Natural killer cell (primary cell): Measurements from ENCODE around the gene SYNGR4. TPM values are rescaled to one million over a fixed set of nuclear protein-coding genes. Genes with fewer than 3 reads are reported as not detected.

Experiments
- ATAC-seq, 3 donors: fragments of 150-1000 bp in 2 of 3; fragments of 200-7000 bp in 1 of 3; cut with Tn5 transposase; 1 replicate in 1 of 3; 2 replicates in 2 of 3; pipeline ENCODE4 v1.10.0; 2021; ENCODE audit warnings: mild to moderate bottlenecking in 2 of 3, moderate library complexity in 2 of 3
- DNase-seq, 2 donors: peaks; one replicate each; pipeline versions ENCODE4 v3.0.0 to v3.0.0-alpha.2; 2013 to 2021; ENCODE audit warnings: mixed read lengths in 1 of 2
- H3K27ac ChIP-seq: one replicate; pipeline ENCODE4 v1.5.1; 2013; ENCODE audit warnings: mild to moderate bottlenecking, low read length
- H3K27me3 ChIP-seq: one replicate; pipeline ENCODE4 v1.6.1; 2013; ENCODE audit warnings: low read length; ENCODE audit not compliant: control insufficient read depth, insufficient read depth
- H3K36me3 ChIP-seq: one replicate; pipeline ENCODE4 v1.6.1; 2013; ENCODE audit warnings: low read length; ENCODE audit not compliant: control insufficient read depth, insufficient read depth
- H3K4me1 ChIP-seq: one replicate; pipeline ENCODE4 v1.6.1; 2013; ENCODE audit warnings: low read length; ENCODE audit not compliant: control insufficient read depth, insufficient read depth
- H3K4me3 ChIP-seq: one replicate; pipeline ENCODE4 v1.5.1; 2013; ENCODE audit warnings: low read length
- H3K9me3 ChIP-seq: one replicate; pipeline ENCODE4 v1.6.1; 2013; ENCODE audit warnings: low read length; ENCODE audit not compliant: control insufficient read depth, insufficient read depth
- H3K27ac Mint-ChIP-seq, 2 donors: one replicate each; pipeline ENCODE4 v1.8.0; 2022; ENCODE audit warnings: mild to moderate bottlenecking in 2 of 2, mixed read lengths in 2 of 2, moderate library complexity in 1 of 2
- H3K27me3 Mint-ChIP-seq, 2 donors: one replicate each; pipeline ENCODE4 v1.8.0; 2022; ENCODE audit warnings: low read depth in 2 of 2, mixed read lengths in 2 of 2
- H3K36me3 Mint-ChIP-seq: one replicate; pipeline ENCODE4 v1.8.0; 2022; ENCODE audit warnings: mixed read lengths
- H3K4me1 Mint-ChIP-seq, 2 donors: one replicate each; pipeline ENCODE4 v1.8.0; 2022; ENCODE audit warnings: mixed read lengths in 2 of 2
- H3K4me3 Mint-ChIP-seq: one replicate; pipeline ENCODE4 v1.8.0; 2022; ENCODE audit warnings: mild to moderate bottlenecking, moderate library complexity, mixed read lengths
- H3K9me3 Mint-ChIP-seq, 2 donors: one replicate each; pipeline ENCODE4 v1.8.0; 2022; ENCODE audit warnings: mixed read lengths in 2 of 2
- WGBS: methylation state at CpG from one replicate; pipeline ENCODE4 v1.1.7; 2013; ENCODE audit warnings: missing lambda C conversion rate; ENCODE audit not compliant: insufficient coverage; 5-methylcytosine and 5-hydroxymethylcytosine counted together
- intact Hi-C: fragments of 100-400 bp; cut with micrococcal nuclease; formaldehyde crosslinking; loops from one replicate; pipeline ENCODE4 v1.14.2; 2022
- total RNA-seq, 4 donors: library from RNA; stranded (reverse); fragments of 120-200 nt in 1 of 4; gene quantifications; one replicate each; pipeline versions ENCODE4 v1.2.3 to v1.2.4, GENCODE V29; 2013 to 2022
- TF ChIP-seq, protein P1 (sequence below): fragments of 200-600 bp; IDR thresholded peaks from one replicate; pipeline ENCODE4 v1.8.0; 2022; ENCODE audit warnings: antibody characterized with exemption

SYNGR4 gene
- total RNA-seq, 3 donors from 2014 or later (not counting 1 experiment from before 2014, with no cell fraction given), result not detected

DNA sequence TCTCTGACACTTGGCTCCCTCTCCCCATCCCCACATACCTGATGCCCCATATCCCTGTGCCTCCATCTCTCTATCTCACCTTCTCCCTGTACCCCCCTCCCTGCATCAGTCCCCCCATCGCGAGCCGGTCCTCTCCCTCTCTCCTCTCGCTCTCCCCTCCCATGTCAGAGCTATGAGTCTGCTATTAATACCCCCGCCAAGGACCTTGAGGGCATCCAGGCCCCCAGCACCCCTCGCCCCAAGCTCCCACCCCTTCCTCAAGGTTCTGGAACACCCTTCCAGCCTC, 30.9 kb downstream of the SYNGR4 start:
- TF ChIP-seq, protein P1, sequence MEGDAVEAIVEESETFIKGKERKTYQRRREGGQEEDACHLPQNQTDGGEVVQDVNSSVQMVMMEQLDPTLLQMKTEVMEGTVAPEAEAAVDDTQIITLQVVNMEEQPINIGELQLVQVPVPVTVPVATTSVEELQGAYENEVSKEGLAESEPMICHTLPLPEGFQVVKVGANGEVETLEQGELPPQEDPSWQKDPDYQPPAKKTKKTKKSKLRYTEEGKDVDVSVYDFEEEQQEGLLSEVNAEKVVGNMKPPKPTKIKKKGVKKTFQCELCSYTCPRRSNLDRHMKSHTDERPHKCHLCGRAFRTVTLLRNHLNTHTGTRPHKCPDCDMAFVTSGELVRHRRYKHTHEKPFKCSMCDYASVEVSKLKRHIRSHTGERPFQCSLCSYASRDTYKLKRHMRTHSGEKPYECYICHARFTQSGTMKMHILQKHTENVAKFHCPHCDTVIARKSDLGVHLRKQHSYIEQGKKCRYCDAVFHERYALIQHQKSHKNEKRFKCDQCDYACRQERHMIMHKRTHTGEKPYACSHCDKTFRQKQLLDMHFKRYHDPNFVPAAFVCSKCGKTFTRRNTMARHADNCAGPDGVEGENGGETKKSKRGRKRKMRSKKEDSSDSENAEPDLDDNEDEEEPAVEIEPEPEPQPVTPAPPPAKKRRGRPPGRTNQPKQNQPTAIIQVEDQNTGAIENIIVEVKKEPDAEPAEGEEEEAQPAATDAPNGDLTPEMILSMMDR, result no peak
- Histone ChIP-seq H3K4me1 (peaks cover 71% of the 10 kb centered on the region), H3K36me3 (no peaks in the 10 kb centered on the region), H3K4me3 (no peak overlapping the region), H3K9me3 (no peaks in the 10 kb centered on the region), H3K27ac (no peak overlapping the region), H3K27me3 (peaks cover 37% of the 10 kb centered on the region)
- ATAC-seq (no peak), DNase-seq (peak in 1 of 2 donors; percentile 23)
- H3K4me1 Mint-ChIP-seq, result peaks cover 31 to 71% of the 10 kb centered on the region in 2 donors
- H3K27me3 Mint-ChIP-seq, result peaks cover 12 to 43% of the 10 kb centered on the region in 2 donors
- no peaks in the 10 kb centered on the region for H3K36me3 Mint-ChIP-seq
- peaks cover 0 to 3% of the 10 kb centered on the region in 2 donors for H3K9me3 Mint-ChIP-seq
- H3K27ac Mint-ChIP-seq, result peak overlapping the region in 1 of 2 donors; percentile 24
- intact Hi-C loops, result no loop called here
- no peak overlapping the region for H3K4me3 Mint-ChIP-seq
- 11% methylated on average over 5 of the region's 6 CpGs for WGBS

DNA sequence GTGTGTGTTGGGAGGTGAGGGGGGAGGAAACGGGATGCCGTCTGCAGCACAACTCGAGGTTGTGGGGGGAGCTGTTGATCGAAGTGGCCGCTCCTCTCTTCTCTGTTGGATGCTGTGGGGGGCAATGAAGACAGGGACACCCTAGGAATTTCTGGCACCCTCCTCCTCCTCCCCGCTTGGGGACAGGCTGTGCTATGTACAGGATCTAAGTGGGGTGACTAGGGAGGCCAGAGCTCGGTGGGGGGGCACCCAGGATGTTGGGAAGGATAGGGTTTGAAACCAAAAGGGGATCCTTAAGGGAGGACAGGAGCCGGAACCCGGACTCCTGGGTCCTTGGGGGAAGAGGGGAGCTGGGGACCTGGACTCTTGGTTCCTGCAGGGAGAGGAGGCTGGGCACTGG, 31.3 kb downstream of the SYNGR4 start:
- Histone ChIP-seq H3K27ac (no peak overlapping the region), H3K9me3 (no peaks in the 10 kb centered on the region), H3K4me3 (no peak overlapping the region), H3K4me1 (peaks cover 71% of the 10 kb centered on the region), H3K27me3 (peaks cover 37% of the 10 kb centered on the region), H3K36me3 (no peaks in the 10 kb centered on the region)
- Mint-ChIP-seq H3K36me3 (no peaks in the 10 kb centered on the region), H3K4me3 (peak overlapping the region; percentile 21), H3K27ac (peak overlapping the region in 1 of 2 donors; percentile 24), H3K9me3 (peaks cover 0 to 3% of the 10 kb centered on the region in 2 donors), H3K27me3 (peaks cover 12 to 43% of the 10 kb centered on the region in 2 donors), H3K4me1 (peaks cover 30 to 67% of the 10 kb centered on the region in 2 donors)
- 19% methylated on average over 8 of the region's 9 CpGs for WGBS
- DNase-seq (peak in 1 of 2 donors; percentile 30), ATAC-seq (no peak)
- TF ChIP-seq, protein P1, result no peak
- intact Hi-C loops, result no loop called here

DNA sequence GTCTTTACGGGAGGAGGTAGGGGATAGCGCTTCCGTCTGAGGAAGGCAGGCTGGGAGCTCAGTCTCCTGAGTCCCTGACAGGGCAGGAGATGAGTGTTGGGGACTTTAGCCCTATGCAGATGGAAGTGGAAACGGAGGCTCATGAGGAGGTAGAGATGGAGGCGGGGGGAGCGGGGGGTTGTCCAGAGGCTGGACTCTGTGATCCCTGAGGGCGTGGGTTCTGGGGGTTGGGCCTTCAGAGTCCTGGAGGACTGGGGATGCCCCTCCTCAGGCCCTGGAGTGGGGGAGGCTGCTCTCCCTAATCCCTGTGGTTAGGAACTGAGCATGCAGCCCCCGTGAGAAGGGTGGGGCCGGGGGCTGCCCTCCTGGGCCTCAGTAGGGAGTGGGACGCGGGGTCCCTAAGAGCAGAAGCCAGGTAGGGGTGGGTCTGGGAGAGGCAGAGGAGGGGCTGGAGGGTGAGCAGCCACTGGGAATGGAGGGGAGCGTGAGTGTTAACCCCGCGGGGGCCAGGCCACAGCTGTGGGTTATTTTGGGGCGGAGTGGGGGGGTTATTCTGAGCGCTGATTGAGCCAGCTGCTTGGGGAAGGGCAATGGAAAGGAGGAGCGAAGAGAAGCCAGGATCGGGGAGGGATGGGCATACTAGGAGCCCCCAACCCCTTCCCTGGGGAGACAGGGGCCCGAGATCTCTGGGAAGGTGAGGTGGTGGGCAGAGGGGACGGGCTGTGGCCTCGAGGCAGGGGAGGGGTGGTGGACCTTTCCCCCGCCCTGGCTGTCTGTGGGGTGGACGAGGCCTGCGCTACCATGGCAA, 32.1 kb downstream of the SYNGR4 start:
- intact Hi-C loops, result no loop called here
- Histone ChIP-seq H3K27me3 (peaks cover 37% of the 10 kb centered on the region), H3K4me1 (peaks cover 65% of the 10 kb centered on the region), H3K9me3 (no peaks in the 10 kb centered on the region), H3K4me3 (no peak overlapping the region), H3K27ac (no peak overlapping the region), H3K36me3 (no peaks in the 10 kb centered on the region)
- Mint-ChIP-seq H3K4me3 (no peak overlapping the region), H3K27me3 (peaks cover 12 to 43% of the 10 kb centered on the region in 2 donors), H3K4me1 (peaks cover 28 to 60% of the 10 kb centered on the region in 2 donors), H3K27ac (peak overlapping the region in 1 of 2 donors; percentile 24), H3K36me3 (no peaks in the 10 kb centered on the region), H3K9me3 (peaks cover 0 to 3% of the 10 kb centered on the region in 2 donors)
- no peak for DNase-seq
- WGBS, result 60% methylated on average over 24 of the region's 24 CpGs
- no peak for ATAC-seq
- TF ChIP-seq, protein P1, result no peak
